HG02981 (cell line): ENCODE data around the gene TMEM123.

ENCODE experiments used
- ATAC-seq: cut with Tn5 transposase; IDR thresholded peaks from one replicate; pipeline ENCODE4 v1.9.1; 2021; ENCODE audit warnings: mild to moderate bottlenecking, moderate library complexity; ENCODE audit not compliant: unreplicated experiment

TMEM123 gene

GRCh38 chr11:102452461-102453301 lies at the start of gene TMEM123:
Gene TMEM123 (minus strand): TSS chr11:102452765. CDS start chr11:102452623, 142 bp downstream.
- peak; percentile 57 for ATAC-seq

- no peak for ATAC-seq
Measured at GRCh38 chr11:102500829-102501228, 48.3 kb upstream of the TMEM123 start.

GRCh38 chr11:102499931-102500330 lies 47.4 kb upstream of the TMEM123 start:
- no peak for ATAC-seq

GRCh38 chr11:102499151-102499550 lies 46.6 kb upstream of the TMEM123 start:
- ATAC-seq = no peak

- ATAC-seq = no peak
Measured at GRCh38 chr11:102497061-102497460, 44.5 kb upstream of the TMEM123 start.

- ATAC-seq = peak; percentile 93
Measured at GRCh38 chr11:102495161-102496042, 42.8 kb upstream of the TMEM123 start.

GRCh38 chr11:102494216-102494615 lies 41.7 kb upstream of the TMEM123 start:
- ATAC-seq = no peak

GRCh38 chr11:102493524-102493923 lies 41.0 kb upstream of the TMEM123 start:
- no peak for ATAC-seq

- ATAC-seq = no peak
Measured at GRCh38 chr11:102491969-102492368, 39.4 kb upstream of the TMEM123 start.

GRCh38 chr11:102489186-102490145 lies 36.9 kb upstream of the TMEM123 start:
- no peak for ATAC-seq

GRCh38 chr11:102488208-102488607 lies 35.6 kb upstream of the TMEM123 start:
- peak; percentile 56 for ATAC-seq

GRCh38 chr11:102487214-102487613 lies 34.6 kb upstream of the TMEM123 start:
- no peak for ATAC-seq

- ATAC-seq = no peak
Measured at GRCh38 chr11:102486584-102486983, 34.0 kb upstream of the TMEM123 start.

- no peak for ATAC-seq
Measured at GRCh38 chr11:102485095-102485722, 32.6 kb upstream of the TMEM123 start.

- no peak for ATAC-seq
Measured at GRCh38 chr11:102482433-102482832, 29.9 kb upstream of the TMEM123 start.

- ATAC-seq = no peak
Measured at GRCh38 chr11:102479733-102480132, 27.2 kb upstream of the TMEM123 start.

GRCh38 chr11:102478673-102479299 lies 26.2 kb upstream of the TMEM123 start:
- no peak for ATAC-seq

GRCh38 chr11:102476812-102477211 lies 24.2 kb upstream of the TMEM123 start:
- ATAC-seq = no peak

- no peak for ATAC-seq
Measured at GRCh38 chr11:102476069-102476468, 23.5 kb upstream of the TMEM123 start.

- ATAC-seq = no peak
Measured at GRCh38 chr11:102473543-102473942, 21.0 kb upstream of the TMEM123 start.
